H1 (cell line): ENCODE results near the gene BAD. TPM values are rescaled to one million over a fixed set of nuclear protein-coding genes. Genes with fewer than 3 reads are reported as not detected.

Experiments
- polyA plus RNA-seq, 7 experiments: library from polyadenylated mRNA; depleted of rRNA in 3 of 7; stranded (reverse) in 5 of 7; unstranded in 2 of 7; fragments of >200 nt in 5 of 7; fragments of 200-250 nt in 2 of 7; gene quantifications; 1 replicate in 5 of 7; 2 replicates in 1 of 7; 4 replicates in 1 of 7; pipeline versions ENCODE4 v1.2.1 to v1.2.3, GENCODE V29; 2011 to 2013; ENCODE audit warnings: missing spikeins in 2 of 7, mixed read lengths in 2 of 7
- small RNA-seq: library from polyadenylated mRNA; stranded (forward); fragments of <200 nt; extraction: miRNeasy Mini kit (QIAGEN cat#:217004); gene quantifications from one replicate; pipeline ENCODE3, GENCODE V24; 2013; ENCODE audit not compliant: insufficient read depth
- total RNA-seq: library from RNA; stranded (reverse); fragmentation: NEBNext Ultra II Directional; extraction: Animal tissue kit (Norgen Biotek cat#: 25700); gene quantifications from 2 replicates; pipeline ENCODE4 v1.2.1, GENCODE V29; 2021

The BAD gene
- total and polyA plus RNA-seq, 2 of the 8 experiments (the other 6 are each of a cell fraction or from before 2014, with no cell fraction given) = 23.1 to 33.7 TPM

Small RNA genes within 50 kb of the gene (small RNA-seq; reads per million reads assigned to genes)
- gene RF00019 = not detected

Other genes with a start within 250 kb of the BAD start
- gene FLRT1, start 248.7 kb downstream of the BAD start, total RNA-seq = 0.28 and 0.42 TPM in 2 replicates
- 0.14 and 0.20 TPM in 2 replicates for gene FLRT1, start 248.7 kb downstream of the BAD start, polyA plus RNA-seq (2011; rRNA removed)
- gene MACROD1, start 118.6 kb downstream of the BAD start, total RNA-seq = 19.5 and 19.6 TPM in 2 replicates
- gene MACROD1, start 118.6 kb downstream of the BAD start, polyA plus RNA-seq (2011; rRNA removed) = 34.1 and 107 TPM in 2 replicates
- 316 and 329 TPM in 2 replicates for gene STIP1, start 98.5 kb downstream of the BAD start, total RNA-seq
- gene STIP1, start 98.5 kb downstream of the BAD start, polyA plus RNA-seq (2011; rRNA removed) = 140 and 151 TPM in 2 replicates
- gene FERMT3, start 77.9 kb downstream of the BAD start, total RNA-seq = 1.4 and 2.7 TPM in 2 replicates
- gene FERMT3, start 77.9 kb downstream of the BAD start, polyA plus RNA-seq (2011; rRNA removed) = 3.7 and 5.9 TPM in 2 replicates
- 34.5 and 39.7 TPM in 2 replicates for gene TRPT1, start 58.5 kb downstream of the BAD start, total RNA-seq
- gene TRPT1, start 58.5 kb downstream of the BAD start, polyA plus RNA-seq (2011; rRNA removed) = 74.6 and 102 TPM in 2 replicates
- 43.4 and 51.5 TPM in 2 replicates for gene NUDT22, start 58.4 kb downstream of the BAD start, total RNA-seq
- gene NUDT22, start 58.4 kb downstream of the BAD start, polyA plus RNA-seq (2011; rRNA removed) = 69.0 and 97.1 TPM in 2 replicates
- 14.6 and 17.8 TPM in 2 replicates for gene DNAJC4, start 54.1 kb downstream of the BAD start, total RNA-seq
- gene DNAJC4, start 54.1 kb downstream of the BAD start, polyA plus RNA-seq (2011; rRNA removed) = 31.0 and 34.0 TPM in 2 replicates
- 46.1 and 49.6 TPM in 2 replicates for gene VEGFB, start 50.1 kb downstream of the BAD start, total RNA-seq
- gene VEGFB, start 50.1 kb downstream of the BAD start, polyA plus RNA-seq (2011; rRNA removed) = 9.3 and 11.4 TPM in 2 replicates
- 41.7 and 43.2 TPM in 2 replicates for gene FKBP2, start 43.6 kb downstream of the BAD start, total RNA-seq
- 52.5 and 67.3 TPM in 2 replicates for gene FKBP2, start 43.6 kb downstream of the BAD start, polyA plus RNA-seq (2011; rRNA removed)
- gene PPP1R14B, start 37.7 kb downstream of the BAD start, total RNA-seq = 418 and 419 TPM in 2 replicates
- gene PPP1R14B, start 37.7 kb downstream of the BAD start, polyA plus RNA-seq (2011; rRNA removed) = 265 and 351 TPM in 2 replicates
- 104 TPM in 2 replicates for gene PLCB3, start 33.1 kb downstream of the BAD start, total RNA-seq
- gene PLCB3, start 33.1 kb downstream of the BAD start, polyA plus RNA-seq (2011; rRNA removed) = 47.2 and 70.6 TPM in 2 replicates
- gene GPR137, start 1.2 kb upstream of the BAD start, total RNA-seq = 36.8 and 37.8 TPM in 2 replicates
- 36.2 and 55.5 TPM in 2 replicates for gene GPR137, start 1.2 kb upstream of the BAD start, polyA plus RNA-seq (2011; rRNA removed)
- gene KCNK4, start 6.6 kb upstream of the BAD start, total RNA-seq = 0.19 TPM in 1 of 2 replicates, not detected in the other
- gene KCNK4, start 6.6 kb upstream of the BAD start, polyA plus RNA-seq (2011; rRNA removed) = not detected in 2 replicates
- not detected in 2 replicates for gene CATSPERZ, start 15.7 kb upstream of the BAD start, total RNA-seq
- 0.77 and 1.1 TPM in 2 replicates for gene CATSPERZ, start 15.7 kb upstream of the BAD start, polyA plus RNA-seq (2011; rRNA removed)
- gene ESRRA, start 20.9 kb upstream of the BAD start, total RNA-seq = 36.1 and 37.0 TPM in 2 replicates
- gene ESRRA, start 20.9 kb upstream of the BAD start, polyA plus RNA-seq (2011; rRNA removed) = 18.2 and 20.9 TPM in 2 replicates
- gene TRMT112, start 32.9 kb upstream of the BAD start, total RNA-seq = 300 and 326 TPM in 2 replicates
- 650 and 707 TPM in 2 replicates for gene TRMT112, start 32.9 kb upstream of the BAD start, polyA plus RNA-seq (2011; rRNA removed)
- 201 and 225 TPM in 2 replicates for gene PRDX5, start 33.5 kb upstream of the BAD start, total RNA-seq
- 582 and 631 TPM in 2 replicates for gene PRDX5, start 33.5 kb upstream of the BAD start, polyA plus RNA-seq (2011; rRNA removed)
- 11.2 and 12.5 TPM in 2 replicates for gene CCDC88B, start 55.5 kb upstream of the BAD start, total RNA-seq
- gene CCDC88B, start 55.5 kb upstream of the BAD start, polyA plus RNA-seq (2011; rRNA removed) = 5.9 and 7.9 TPM in 2 replicates
- gene RPS6KA4, start 74.5 kb upstream of the BAD start, total RNA-seq = 12.6 and 13.2 TPM in 2 replicates
- 8.2 and 12.1 TPM in 2 replicates for gene RPS6KA4, start 74.5 kb upstream of the BAD start, polyA plus RNA-seq (2011; rRNA removed)